GM18517 (cell line): Measurements from ENCODE around the gene KIF25.

ENCODE experiments used
- ATAC-seq: cut with Tn5 transposase; IDR thresholded peaks from one replicate; pipeline ENCODE4 v1.9.1; 2021; ENCODE audit warnings: mild to moderate bottlenecking, moderate library complexity; ENCODE audit not compliant: unreplicated experiment

Gene KIF25

DNA sequence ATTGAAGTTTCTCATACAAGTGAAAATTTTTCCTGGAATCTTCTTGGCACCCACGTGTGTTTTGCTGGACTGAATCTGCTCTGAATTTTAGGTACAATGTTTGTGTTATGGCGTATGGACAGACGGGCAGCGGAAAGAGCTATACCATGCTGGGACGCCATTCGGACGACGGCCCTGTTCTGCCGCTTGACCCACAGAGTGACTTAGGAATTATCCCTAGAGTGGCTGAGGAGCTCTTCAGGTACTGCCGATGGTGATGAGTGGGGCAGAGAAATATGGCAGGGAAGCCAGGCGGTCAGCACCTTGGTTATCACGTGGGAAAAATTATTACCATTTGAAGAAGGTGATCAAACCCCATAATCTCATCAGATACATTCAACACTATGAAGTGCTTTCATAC, 36.3 kb downstream of the KIF25 start:
- no peak for ATAC-seq

DNA sequence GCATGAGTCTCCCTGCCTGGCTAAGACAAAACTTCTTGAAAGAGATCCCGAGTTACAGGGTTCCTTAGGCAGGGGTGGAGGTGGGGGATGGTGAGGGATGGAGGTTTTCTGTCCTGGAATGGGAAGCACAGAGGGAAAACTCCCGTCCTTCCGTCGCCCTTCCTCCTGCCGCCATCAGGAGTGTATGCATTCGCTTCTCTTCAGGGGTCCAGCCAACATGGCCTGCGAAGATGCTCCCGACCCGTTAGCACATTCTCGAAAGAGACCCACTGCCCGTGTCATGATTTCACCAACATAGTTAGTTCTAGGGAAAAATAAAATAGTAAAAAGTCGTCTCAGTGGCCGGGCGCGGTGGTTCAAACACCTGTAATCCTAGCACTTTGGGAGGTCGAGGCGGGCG, 37.1 kb downstream of the KIF25 start:
- no peak for ATAC-seq

- ATAC-seq = no peak
These were observed 37.7 kb downstream of the KIF25 start for GRCh38 chr6:168035098-168035660.

DNA sequence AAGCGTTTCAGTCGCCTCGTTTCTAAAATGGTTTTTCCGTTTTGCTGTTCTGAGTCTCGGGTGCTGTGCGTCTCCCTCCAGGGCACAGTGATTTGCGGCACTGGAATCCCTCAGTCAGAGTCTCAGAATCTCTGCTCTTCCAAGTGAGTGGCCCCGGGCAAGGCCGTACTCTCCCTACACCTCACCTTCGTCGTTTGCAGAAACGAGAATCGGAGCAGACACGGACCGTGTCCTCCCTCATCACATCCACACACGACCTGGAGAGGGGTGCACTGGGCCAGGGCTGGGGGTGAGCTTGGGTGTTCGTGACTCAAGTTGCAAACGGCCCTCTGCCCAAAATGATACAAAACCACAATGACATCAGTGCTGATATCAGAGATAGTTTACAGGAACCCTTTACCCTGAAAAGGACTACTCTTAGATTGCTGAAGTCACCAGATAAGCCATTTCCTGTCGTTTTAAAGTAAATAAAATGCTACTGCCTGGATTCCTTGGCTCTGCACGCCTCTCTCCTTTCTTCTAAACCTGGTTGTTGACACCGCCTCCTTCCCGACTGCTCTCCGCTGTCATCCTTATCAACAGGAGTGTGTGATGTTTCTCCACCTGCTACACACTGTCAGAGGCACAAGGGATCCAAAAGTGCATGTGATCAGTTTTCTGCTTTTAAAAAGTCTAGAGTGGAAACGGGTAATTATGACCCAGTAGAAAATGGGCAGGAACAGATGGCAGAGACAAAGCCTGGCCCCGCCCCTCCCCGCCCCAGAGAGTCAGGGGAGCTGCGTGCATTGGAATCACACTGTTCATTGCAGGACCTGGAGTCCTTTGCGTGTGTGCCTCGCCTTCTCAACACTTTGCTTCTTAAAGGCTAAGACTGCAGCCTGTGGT, 38.4 kb downstream of the KIF25 start:
- no peak for ATAC-seq

DNA sequence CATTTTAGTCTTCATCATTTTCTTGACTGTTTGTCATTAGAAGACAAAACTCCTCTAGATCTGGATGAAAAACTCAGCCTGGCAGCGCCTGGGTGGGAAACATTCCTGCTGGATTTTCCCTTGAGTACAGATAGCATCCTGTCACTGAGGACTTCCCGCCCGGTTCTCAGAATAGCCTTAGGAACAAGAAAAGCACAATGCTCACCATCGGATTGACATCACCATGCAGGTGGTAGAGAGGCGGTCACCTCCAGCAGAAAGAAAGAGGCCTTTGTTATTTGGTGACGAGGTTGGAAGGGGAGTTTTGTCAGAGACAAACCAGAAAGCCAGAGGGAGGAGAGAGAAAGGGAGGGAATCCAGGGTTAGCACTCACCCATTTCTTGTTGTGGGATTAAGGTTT, 39.8 kb downstream of the KIF25 start:
- no peak for ATAC-seq

DNA sequence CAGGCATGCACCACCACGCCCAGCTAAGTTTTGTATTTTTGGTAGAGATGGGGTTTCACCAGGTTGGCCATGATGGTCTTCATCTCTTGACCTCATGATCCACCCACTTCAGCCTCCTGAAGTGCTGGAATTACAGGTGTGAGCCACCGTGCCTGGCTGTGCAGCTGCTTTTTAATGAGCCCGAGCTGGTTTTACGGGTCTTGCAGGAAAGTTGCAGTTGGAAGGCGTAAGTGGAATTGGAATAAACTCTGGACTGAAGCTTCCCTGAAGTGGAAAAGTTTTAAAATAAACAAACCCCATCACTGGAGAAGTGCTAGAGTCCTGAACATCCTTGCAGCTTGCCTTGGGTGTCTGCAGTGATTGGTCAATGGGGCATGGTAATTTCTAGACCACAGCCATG, 40.4 kb downstream of the KIF25 start:
- ATAC-seq = no peak

DNA sequence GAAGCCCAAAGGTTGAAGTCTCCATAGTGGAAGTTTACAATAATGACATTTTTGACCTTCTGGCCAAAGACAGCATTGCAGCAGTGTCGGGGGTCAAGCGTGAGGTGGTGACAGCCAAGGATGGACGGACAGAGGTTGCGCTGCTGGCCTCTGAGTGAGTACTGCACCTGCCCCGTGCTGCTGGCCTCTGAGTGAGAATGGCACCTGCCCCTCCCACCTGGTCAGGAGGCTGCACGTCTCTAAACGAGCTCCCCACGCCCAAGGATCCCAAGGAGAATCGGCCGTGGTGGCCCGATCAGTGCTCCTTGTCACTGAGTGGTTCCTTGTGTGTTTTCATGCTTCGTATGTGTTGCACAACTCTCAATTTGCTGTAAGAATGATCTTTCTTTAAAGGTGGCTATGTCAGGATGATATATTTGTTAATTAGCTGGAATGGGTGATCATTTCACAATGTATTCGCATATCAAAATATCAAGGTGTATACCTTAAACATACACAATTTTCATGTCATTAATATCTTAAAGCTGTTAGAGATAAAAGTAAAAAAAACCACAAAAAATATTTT, 41.2 kb downstream of the KIF25 start:
- no peak for ATAC-seq

DNA sequence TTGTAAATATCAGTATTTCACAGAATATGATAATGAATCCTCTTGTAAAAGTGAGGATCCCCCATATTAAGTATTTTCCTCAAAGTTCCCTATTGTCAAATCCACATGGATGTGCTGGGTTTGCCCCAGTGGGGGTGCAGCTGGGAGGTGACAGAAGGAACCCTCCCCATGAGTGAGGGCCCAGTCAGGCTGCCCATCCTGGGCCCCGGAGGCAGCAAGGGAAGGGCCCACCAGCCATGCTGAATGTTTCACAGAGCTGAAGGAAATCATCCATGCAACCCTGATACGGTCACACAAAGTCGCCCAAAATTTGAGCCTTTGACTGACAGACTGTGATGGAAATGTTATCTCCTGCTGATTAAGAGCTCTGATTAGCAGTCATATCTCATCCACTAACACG, 41.8 kb downstream of the KIF25 start:
- ATAC-seq = no peak

DNA sequence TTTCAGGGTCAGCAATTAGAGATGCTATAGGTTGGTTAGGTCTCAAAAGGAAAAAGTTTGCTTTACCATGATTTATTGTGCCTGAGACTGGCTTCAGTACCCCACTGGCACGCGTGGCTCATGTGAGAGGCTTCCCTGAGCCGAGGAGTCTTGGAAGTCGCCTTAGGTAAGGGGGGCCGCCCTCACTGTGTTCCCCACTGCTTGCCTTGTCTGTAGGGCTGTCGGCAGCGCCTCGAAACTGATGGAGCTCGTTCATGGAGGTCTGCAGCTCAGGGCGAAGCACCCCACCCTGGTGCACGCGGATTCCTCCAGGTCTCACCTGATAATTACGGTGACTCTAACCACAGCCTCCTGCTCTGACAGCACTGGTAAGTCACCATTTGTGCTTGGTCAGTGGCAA, 42.4 kb downstream of the KIF25 start:
- ATAC-seq = no peak

DNA sequence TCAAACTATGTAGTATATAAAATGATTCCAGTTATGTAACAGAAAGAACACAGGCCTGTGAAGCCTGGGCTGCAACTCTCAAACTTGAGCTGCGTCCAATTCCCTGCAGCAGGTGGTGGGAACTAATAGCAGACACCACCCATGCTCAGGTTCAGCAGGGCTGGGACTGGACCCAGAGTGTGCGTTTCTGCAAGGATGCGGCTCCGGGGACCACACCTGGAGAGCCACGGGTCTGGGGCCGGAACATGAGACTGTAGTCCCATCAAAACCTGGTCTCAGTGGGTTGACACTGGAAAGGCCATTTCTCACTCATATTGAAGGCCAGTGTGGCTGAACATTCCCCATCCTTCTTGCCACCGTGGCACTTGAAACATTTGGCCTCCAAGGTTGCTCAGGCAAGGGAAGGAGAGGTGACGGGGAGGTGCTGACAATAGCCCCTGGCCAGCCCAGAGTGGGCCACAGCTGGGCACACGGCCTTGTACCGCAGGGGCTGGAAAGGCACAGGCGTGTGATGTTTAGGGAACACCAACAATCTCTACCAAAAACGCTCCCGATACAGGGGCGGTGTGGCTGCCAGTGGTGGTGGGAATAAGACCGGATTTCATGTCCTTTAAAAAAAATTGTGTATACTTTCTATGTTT, 43.5 kb downstream of the KIF25 start:
- no peak for ATAC-seq

DNA sequence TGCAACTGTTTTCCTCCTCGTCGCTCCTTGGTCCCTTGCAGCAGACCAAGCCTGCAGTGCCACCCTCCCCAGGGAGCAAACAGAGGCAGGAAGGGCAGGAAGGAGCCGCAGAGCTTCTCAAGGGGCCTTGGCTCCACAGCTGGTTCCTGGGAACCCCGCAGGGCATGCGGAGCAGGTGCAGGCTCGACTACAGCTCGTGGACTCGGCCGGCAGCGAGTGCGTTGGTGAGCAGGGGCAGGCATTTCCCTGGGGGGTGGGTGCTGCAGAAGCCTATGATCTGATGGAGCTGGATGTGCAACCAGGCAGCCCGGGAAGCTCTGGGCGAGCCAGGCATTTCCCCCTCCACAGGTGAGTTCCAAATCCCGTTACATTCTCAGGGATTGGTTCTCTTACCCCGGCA, 44.5 kb downstream of the KIF25 start:
- ATAC-seq = no peak

DNA sequence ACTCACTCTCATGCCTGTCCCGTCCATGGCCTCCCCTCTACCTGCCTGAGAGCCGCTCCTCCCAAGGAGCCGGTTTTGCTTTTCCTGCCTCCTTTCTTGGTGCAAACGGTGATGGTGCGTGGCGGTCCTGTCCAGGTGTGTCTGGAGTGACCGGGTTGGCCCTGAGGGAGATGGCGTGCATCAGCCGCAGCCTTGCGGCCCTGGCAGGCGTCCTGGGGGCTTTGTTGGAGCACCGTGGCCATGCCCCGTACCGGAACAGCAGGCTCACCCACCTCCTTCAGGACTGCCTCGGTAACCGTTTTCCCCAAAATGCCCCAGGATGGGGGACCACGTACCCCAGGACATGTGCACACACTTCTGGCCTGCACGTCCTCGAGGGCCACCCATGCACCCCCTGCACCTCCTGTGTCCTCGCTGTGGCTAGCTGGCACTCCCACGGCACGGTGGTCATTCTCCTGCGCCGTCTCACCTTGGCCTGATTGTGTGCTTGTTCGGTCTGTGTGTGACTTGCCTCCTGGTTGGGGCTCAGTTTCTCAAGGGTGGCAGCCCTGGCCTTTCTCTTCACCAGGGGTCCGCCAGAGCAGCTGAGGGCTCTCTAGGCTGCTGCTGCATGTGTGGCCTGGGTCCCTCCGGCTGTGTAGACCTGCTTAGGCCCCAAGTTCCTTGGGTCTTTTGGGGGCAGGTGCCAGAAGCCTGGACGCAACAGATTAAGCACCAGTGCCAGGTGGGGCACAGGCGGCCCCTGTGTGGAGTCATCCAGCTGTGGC, 45.1 kb downstream of the KIF25 start:
- ATAC-seq = no peak

- ATAC-seq = no peak
These were observed 45.8 kb downstream of the KIF25 start for GRCh38 chr6:168043193-168043847.

DNA sequence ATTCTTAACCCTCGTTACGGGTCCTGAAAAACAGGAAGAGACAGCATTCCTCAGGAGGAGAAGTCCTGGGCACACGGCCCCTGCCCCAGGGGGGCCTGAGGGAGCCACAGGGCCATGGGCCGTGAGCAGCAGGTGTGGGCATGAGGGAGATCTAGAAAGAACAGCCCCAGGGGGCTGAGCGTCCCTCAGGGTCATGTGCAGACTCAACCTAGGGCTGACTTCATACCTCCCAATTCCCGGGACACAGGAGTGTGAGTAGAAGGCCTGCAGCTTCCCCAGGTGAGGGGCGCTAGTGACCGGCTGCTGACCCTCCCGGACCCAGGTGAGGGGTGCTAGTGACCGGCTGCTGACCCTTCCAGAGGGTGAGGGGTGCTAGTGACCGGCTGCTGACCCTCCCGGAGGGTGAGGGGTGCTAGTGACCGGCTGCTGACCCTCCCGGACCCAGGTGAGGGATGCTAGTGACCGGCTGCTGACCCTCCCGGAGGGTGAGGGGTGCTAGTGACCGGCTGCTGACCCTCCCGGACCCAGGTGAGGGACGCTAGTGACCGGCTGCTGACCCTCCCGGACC, 46.5 kb downstream of the KIF25 start:
- ATAC-seq = no peak

DNA sequence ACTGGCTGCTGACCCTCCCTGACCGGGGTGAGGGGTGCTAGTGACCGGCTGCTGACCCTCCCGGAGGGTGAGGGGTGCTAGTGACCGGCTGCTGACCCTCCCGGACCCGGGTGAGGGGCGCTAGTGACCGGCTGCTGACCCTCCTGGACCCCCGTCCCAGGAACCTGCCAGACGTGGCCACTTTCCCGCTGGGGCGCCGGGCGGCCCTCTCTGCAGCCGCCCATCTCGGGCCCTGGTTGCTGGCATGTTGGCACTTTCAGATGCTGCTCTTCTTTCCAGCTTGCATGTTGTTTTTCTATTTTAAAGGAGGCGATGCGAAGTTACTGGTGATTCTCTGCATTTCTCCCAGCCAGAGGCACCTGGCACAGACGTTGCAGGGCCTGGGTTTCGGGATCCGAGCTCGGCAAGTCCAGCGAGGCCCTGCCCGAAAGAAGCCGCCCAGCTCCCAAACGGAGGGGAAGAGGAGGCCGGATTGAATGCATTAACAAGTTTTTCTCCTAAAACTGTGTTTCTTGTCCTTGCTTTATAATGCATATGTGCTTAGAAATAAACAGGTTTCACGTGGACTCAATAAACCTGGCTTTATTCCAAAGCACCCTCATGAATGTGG, 47.2 kb downstream of the KIF25 start:
- no peak for ATAC-seq

DNA sequence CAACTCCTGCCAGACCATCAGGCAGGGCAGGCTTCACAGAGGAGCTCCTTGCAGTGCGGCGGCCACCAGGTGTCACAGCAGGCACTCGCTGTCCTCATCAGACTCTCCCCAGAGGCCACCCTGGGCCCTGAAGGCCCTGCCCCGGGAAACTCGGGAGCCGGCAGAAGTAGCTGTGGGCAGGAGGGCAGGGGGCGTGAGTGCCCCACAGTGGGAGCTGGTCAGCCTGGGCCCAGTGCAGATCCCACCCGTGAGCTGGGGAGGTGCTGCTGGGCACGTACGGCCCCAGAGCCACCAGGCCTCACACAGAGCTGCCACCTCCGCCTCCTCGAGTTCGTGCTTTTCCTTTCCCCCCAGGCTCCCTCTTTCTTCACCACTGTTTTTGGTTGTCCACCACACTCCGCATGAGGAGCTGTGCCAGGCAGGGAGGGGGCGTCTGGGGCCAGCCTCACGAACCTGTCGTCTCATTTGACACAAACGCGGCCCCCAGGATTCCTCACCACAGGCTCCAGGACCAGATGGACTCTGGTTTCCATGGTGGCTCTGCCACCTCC, 47.7 kb downstream of the KIF25 start:
- no peak for ATAC-seq

DNA sequence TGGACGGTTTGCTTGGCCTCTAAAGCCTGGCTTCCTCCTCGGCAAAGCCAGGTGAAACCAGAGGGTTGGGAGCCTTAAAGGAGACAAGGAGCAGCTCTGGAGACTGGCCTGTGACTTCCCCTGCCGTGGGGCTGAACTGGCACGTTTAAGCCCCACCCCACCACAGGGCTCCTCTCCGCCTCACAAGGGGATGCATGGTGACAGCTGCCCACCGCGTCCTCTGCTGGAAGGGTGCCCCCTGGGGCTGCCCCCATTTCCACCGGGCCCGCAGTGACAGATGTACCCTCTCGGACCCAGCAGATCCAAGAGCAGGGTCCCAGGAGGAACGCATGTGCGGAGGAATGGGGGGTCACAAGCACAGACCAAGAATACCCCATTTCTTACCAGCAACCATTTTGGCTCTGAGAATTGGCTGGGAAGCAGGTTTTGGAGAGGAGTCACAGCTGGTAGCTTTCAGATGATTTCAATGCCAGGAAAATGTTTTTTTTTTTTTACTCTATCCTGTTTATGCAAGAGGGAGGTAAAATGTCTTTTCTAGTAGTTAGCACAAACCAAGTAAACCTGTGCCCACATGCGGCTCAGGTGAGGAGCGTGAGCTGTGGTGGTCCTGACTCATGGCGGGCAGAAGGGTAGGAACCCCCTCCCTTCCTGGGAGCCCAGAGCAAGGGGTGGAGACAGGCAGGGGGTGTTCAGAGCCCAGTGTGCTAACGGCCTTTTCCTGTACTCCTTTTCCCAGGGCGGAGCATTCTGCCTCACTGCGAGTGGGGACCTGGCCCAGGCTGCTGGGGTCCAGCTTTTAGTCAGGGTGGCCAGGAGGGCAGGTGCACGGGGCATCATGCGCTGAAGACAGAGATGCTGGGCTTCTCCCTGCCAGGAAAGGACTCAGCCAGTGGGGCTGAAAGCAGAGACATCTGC, 48.5 kb downstream of the KIF25 start:
- ATAC-seq = no peak

GRCh38 chr6:168046696-168047095, 49.2 kb downstream of the KIF25 start:
- no peak for ATAC-seq
